HG03039 (cell line): ENCODE data around the gene IDH2.
"Not testable (repeated sequence)": the region's sequence is repeated elsewhere in the genome, so short reads cannot be mapped to it uniquely, and the experiment has no call there.

Source experiments
- ATAC-seq: cut with Tn5 transposase; IDR thresholded peaks from one replicate; pipeline ENCODE4 v1.9.1; 2021; ENCODE audit warnings: mild to moderate bottlenecking, moderate library complexity; ENCODE audit not compliant: unreplicated experiment

The IDH2 gene

DNA sequence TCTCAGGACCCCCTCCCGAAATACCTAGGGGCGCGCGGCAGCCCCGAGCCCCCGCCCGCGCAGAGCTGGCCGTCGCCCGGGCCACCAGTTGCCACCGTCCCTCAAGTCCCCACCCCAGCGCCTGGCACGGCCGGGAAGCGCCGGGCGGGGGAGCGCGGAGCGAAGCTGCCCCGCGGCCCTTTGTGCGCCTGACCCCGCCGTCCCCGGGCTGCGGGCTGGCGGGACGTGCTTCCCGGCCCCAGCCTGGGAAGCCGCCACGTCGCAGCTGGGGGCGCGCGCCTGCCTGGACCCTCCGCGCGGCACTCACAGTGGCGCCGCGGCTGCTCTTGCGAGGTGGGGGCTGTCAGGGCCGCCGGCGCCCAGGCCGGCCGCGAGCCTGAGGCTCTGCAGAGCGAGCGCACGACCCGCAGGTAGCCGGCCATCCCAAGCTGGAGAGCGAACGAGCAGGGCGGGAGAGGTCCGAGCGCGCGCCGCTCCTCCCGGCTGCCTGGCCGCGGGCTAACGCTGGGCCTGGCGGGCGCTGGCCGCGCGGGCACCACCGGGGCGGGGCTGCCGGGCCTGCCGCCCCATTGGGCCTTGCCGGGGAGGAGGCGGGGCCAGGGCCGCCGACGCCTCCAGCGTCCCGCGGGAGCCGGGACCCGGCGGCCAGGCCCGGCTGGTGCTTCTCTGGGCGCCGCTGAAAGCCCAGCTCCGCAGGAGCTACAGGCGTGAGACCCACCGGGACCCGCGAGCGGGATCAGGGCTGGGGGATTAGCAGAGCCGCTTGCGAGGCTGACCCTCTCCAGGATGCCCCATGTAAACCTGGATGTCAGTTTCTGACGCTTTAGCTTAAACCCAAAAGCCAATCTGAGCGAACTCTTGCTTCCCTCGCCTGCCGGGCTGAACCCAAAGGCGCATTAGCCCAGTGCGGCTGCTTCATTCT is at the start of gene IDH2:
IDH2 (minus strand) TSS at position 500 of the 922 bp plus-strand sequence; CDS start at position 422, 78 bp downstream.
- peak; percentile 66 for ATAC-seq

DNA sequence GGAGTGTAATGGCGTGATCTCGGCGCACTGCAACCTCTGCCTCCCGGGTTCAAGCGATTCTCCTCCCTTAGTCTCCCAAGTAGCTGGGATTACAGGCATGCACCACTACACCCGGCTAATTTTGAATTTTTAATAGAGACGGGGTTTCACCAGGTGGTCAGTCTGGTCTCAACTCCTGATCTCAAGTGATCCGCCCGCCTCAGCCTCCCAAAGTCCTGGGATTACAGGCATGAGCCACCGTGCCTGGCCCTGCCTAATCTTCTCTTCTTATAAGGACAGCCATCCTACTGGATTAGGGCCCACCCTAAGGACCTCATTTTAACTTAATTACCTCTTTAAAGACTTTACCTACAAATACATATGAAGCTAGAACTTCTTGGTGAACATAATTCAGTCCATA is 48.3 kb upstream of the IDH2 start:
- not testable (repeated sequence) for ATAC-seq

DNA sequence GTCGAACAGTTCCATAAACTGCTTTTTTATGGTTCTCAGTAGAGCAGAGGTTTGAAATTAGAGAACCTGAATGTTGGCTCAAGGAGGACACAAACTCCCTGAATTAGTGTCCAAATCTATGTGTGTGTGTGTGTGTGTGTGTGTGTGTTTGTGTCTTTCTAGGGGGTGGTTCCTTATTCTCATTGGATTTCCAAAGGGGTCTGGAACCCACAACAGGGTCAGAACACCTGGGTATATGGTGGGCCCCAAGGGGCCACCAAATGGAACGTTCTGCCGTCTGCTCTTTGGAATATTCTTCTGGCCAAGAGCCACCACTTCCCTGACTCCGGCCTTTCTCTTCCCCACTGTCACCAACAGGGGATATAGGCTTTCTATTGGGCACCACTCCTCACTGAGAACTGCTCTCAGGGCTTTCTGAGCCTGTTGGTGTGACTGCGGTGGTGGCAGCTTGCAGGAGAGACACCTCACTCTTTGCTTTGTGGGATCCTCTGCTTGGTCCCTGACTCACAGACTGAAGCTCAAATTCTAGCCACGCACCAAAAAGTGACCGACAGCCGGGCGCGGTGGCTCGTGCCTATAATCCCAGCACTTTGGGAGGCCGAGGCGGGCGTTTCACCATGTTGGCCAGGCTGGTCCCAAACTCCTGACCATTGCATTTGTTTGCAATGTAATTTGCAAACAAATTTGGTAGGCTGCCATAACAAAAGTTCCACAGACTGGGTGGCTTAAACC is 47.5 kb upstream of the IDH2 start:
- no peak for ATAC-seq

DNA sequence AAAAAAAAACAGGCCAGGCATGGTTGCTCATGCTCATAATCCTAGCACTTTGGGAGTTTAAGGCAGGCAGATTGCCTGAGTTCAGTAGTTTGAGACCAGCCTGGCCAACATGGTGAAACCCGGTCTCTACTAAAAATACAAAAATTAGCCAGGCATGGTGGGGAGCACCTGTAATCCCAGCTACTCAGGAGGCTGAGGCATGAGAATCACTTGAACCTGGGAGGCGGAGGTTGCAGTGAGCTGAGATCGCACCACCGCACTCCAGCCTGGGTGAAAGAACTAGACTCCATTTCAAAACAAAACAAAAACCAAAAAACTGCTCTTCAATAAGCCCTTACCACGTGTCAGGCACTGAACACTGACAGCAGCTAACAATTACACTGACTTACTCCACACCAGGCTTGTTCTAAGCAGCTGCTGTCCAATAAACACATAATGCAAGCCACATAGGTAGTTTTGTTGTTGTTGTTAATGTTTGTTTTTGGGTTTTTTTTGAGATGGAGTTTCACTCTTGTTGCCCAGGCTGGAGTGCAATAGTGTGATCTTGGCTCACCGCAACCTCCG is 44.0 kb upstream of the IDH2 start:
- ATAC-seq, result not testable (repeated sequence)

DNA sequence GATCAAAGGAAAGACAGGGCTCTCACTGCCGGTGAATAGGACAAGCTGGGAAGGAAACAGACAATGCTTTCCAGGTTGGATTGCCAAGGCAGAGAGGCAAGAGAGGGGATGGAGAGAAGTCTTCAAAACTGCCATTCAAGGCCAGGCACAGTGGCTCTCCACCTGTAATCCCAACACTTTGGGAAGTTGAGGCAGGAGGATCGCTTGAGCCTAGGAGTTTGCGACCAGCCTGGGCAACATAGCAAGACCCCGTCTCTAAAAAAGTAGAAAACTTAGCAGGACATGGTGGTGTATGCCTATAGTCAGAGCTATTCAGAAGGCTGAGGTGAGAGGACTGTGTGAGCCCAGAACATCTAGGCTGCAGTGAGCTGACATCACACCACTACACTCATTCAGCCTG is 43.5 kb upstream of the IDH2 start:
- no peak for ATAC-seq

DNA sequence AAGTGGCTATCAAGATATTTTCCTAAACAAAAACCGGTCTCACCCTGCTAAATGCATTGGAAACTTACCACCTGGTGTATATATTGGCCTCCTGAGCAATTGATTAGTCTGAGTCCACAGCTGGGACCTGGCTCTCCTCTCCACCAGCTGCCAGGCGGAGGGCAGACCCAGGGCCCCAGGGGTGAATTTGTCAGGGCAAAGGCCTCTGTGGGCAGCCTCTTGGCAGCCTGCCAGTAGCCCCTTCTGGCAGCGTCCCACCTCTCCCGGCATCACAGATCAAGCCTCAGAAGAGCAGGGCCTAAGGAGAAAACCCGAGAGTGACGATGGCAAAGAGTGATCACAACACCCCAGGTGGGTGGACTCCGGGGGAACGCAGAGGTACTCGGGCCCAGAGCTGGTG is 43.0 kb upstream of the IDH2 start:
- ATAC-seq, result no peak

DNA sequence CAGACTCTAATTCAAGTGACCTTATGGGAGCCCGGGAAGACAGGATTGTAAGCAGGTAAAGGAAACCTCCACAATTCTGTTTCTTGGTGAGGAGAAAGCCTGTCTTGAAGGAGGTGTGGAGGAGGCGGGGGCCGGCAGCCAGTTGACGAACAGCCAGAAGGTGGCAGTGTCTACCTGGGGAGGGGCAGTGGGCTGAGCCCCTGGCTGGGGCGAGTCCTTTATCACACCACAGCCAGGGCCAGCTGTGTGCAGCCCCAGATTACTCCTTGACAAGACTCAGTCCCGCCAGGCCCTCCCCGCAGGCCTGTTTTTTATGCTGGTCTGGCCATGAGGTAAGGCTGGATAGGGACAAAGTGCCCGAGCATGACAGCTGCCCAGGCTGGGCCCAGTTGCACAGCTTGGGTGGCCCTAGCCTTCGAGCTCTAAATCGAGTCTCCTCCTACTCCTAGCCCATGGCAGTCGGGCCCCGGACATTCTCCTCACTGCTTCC is 40.9 kb upstream of the IDH2 start:
- no peak for ATAC-seq

DNA sequence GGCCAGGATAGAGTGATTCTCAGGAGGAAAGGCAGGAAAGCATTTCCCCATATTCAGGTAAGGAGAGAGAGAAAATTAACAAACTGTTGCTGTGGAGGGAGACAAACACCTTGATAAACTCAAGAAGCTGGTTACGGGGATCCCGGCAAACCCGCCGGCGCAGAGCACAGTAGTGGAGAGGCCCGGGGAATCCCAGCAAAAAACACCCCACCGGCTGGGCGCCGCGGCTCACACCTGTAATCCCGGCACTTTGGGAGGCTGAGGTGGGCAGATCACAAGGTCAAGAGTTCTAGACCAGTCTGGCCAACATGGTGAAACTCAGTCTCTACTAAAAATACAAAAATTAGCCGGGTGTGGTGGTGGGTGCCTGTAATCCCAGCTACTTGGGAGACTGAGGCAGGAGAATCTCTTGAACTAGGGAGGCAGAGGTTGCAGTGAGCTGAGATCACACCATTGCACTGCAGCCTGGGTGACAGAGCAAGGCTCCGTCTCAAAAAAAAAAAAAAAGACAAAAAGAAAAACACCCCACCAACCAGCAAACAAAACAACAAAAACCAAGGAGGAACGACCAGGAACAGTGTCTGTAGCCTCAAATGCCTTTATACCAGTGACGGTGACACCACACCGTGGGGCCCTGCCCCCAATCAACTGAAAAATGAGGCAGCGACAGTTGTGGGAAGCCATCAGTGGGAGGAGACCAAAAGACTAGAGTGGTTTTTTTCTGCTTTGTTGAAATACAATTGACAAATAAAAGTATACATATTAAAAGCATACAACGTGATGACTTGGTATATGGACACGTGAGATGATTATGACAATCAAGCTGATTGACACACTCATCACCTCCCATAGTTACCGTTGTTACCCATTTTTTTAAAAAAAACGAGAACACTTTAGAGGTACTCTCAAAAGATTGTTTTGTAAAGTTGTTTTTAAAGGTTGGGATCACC is 40.2 kb upstream of the IDH2 start:
- no peak for ATAC-seq

DNA sequence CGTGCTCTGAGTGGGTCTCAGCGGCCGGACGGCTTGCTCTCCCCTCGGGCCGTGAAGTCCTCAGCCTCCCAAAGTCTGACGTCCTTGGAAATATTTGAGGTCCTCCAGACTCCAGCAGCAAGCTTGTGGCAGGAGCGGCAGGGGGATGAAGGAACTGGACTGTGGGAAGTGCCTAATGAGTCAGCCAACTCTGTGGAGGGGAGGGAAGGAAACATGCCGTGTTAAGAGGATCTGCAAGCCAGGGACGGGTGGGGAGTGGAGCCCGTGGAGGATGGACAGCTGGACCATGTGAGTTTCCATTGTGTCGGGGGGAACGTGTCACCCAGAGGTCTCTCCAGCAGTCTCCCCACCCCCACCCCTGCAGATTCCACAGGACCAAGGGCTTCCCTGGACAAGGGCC is 39.4 kb upstream of the IDH2 start:
- no peak for ATAC-seq

DNA sequence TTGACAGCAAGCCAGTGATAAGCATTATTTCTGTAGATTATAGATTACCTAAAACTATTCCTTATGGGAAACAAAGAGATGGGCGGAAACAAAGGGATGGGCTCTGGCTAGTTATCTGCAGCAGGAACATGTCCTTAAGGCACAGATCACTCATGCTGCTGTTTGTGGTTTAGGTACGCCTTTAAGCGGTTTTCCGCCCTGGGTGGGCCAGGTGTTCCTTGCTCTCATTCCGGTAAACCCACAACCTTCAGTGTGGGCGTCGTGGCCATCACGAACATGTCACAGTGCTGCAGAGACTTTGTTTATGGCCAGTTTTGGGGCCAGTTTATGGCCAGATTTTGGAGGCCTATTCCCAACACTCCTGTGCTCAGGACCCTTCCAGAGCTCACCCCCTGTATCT is 37.3 kb upstream of the IDH2 start:
- ATAC-seq, result not testable (repeated sequence)

DNA sequence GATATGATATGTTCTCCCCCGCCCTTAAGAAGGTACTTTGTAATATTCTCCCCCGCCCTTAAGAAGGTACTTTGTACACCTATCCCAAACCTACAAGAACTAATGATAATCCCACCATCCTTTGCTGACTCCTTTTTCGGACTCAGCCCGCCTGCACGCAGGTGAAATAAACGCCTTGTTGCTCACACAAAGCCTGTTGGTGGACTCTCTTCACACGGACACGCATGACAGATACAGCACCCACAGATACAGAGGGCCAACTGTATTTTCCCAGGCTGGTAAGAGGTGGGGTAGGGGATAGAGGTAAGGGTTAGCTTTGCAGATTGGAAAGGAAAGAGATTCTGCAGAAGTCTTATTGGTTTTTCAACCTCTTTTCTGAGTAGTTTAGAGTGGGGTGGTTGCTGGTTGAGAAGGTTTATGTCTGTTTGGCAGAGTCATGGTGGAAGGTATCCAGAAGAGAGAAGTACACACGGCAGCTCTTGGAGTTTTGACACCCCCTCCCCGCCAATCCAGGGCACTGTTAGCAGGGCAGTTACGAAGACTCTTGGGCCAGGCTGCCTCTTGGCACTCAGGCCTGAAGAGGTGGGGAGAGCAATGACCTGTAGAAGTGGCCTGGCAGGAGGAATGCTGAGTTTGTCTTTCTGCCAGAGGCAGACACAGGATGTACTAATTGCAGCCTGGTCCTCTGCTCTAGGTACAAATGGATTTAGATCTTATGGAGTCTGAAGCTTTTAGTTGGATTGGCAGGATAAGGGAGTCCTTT is 36.0 kb upstream of the IDH2 start:
- no peak for ATAC-seq

DNA sequence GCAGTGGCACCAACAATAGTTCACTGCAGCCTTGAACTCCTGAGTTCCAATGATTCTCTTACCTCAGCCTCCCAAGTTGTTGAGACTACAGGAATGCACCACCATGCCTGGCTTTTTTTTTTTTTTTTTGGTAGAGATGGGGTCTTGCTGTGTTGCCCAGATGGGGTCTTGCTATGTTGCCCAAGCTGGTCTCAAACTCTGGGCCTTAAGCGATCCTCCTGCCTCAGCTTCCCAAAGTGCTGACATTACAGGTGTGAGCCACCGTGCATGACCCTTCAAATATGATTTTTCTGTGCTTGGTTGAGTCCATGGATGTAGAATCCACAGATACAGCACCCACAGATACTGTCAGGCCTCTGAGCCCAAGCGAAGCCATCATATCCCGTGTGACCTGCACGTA is 30.2 kb upstream of the IDH2 start:
- ATAC-seq, result no peak

DNA sequence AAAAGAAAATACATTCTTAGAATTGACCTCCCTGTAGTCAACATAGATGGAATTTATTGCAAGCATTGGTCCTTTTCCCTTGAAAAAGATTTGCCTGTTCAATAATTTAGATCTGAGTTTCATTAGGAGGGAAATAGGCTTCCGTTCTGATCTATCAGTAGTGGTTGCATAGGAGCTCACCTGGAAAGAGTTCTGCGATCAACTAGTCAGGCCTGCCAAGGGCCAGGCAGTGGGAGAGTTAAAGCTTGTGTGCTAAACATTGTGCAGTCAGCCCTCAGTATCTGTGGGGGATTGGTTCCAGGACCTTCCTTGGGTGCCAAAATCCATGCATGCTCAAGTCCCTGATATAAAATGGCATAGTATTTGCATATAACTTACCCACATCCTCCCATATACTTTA is 29.6 kb upstream of the IDH2 start:
- no peak for ATAC-seq

DNA sequence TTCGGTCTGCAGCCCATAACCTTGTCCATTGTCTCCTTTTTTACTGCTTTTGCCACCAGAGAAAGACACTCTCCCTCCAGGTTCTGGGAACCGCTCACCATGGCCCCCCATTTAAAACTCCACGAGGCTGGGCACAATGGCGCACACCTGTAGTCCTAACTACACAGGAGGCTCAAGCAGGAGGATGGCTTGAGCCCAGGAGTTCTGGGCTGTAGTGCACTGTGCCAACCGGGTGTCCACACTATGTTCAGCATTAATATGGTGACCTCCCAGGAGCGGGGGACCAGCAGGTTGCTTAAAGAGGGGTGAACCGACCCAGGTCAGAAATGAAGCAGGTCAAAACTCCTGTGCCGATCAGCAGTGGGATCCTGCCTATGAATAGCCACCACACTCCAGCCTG is 28.0 kb upstream of the IDH2 start:
- no peak for ATAC-seq

DNA sequence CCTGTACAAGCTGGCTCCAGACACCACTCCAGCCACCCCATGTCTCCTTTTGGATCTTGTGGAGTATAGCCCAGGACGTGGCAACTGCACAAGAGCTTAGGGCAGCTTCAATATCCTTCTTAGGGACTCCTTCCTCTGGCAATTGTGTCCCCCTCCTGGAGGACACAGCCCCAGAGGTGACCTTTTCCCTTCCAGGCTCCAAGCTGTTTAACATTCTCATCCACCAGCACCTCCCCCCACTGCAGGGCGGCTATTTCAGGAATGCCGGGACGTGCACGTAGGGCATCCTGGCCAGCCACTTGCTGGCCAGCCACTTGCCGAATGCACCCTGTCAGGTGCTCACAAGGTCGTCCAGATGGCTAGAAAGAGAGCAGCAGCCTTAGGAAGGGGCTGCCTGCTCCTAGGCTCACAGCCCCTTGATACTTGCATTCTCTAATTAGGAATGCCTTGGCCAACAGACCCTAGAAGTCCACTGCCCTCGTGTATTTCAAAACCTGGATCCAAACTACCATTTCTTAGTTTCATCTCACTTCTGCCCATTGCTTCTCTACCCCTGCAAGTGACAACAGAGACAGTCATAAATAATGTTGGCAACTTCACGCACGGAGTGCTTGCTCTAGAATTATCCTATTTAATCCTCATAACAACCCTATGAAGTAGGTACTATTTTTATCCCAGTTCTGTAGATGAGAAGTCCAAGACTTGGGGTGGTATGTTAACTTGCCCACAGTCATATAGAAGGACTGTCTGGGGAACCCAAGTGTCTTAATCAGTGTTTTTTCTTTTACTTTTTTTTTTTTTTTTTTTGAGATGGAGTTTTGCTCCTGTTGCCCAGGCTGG is 24.5 kb upstream of the IDH2 start:
- no peak for ATAC-seq

DNA sequence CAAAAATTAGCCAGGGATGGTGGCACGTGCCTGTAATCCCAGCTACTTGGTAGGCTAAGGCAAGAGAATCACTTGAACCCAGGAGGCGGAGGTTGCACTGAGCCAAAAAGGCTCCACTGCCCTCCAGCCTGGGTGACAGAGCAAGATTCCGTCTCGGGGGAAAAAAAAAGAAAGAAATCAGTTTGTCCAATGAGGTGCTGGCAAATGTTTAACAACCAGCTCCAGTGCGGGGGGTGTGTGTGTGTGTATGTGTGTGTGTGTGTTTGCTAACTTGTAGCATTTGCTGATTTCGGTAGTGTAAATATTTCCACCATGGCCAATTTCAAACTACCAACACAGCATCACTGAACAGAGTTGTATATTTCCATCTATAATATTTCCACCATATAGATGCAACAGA is 23.8 kb upstream of the IDH2 start:
- no peak for ATAC-seq

DNA sequence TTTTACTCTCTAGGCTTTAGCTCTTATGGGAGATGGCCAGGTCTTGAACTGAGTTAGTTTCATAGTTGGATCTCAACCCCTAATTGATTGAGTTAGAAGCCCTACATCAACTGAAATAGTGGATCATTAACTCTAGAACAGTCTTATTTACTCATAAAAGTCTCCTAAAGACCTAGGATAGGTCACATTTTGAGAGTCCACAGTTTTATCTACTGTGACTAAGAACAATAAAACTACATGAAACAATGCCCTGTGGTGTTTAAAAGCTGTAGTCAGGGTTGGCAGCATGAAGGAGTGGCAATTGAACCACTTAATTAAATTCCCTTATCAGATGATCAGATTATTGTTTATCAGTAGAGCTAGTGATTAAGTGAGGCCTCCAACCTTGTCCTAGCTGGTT is 22.2 kb upstream of the IDH2 start:
- no peak for ATAC-seq

DNA sequence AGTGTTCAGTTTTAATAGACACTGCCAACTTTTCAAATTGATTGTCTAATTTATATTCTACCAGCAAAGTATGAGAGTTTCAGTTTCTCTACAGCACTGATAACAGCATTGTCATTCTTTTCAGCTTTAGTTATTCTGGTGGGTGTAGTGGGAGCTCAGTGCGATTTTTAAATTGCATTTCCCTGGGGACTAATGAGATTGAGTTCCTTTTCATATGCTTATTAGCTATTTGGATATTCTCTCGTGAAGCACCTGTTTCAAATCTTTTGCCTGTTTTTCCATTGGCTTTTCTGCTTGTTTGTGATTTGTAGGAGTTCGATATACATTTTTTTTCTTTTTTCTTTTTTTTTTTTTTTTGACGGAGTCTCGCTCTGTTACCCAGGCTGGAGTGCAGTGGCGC is 18.8 kb upstream of the IDH2 start:
- no peak for ATAC-seq

DNA sequence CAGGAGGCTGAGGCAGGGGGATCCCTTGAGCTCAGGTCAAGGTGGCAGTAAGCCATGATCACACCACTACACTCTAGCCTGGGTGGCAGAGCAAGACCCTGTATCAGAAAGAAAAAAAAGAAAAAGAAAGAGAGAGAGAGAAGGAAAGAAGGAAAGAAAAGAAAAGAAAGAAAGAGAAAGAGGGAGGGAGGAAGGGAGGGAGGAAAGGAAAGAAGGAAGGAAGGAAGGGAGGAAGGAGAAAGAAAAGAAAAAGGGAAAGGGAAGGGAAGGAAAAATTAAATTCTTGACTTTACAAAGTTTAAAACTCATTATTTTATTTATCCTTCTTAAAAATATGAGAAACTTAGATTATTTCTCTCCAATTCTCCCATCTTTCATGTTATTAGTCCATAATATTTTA is 17.1 kb upstream of the IDH2 start:
- no peak for ATAC-seq
